Measurements from ENCODE around the gene SEMA6C. TPM values are rescaled to one million over a fixed set of nuclear protein-coding genes. Genes with fewer than 3 reads are reported as not detected.

SEMA6C gene
- total RNA-seq, 1 donor from 2014 or later = 4.3 TPM

DNA sequence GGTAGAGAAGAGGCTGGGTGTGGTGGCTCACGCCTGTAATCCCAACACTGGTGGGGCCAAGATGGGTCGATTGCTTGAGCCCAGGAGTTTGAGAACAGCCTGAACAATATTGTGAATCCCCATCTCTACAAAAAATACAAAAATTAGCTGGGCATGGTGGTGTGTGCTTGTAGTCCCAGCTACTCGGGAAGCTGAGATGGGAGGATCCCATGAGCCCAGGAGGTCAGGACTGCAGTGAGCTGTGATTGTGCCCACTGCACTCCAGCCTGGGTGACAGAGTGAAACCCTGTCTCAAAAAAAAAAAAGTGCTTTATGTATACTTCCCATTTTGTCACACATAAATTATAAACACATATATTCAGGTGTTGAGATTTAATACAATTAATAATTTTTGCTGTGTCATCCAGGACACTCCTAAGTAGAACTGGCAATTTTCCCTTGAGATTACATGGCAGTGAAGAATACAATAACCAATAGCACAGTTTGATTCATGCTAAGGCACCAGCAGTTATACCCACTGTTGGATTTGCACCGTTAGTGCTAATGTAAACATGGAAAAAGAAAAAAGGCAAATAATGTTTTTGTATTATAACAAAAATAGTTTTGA is 60.4 kb downstream of the SEMA6C start:
- Mint-ChIP-seq H3K27ac (no peak overlapping the region), H3K4me3 (no peak overlapping the region), H3K27me3 (ENCODE audit: insufficient read depth) (no peaks in the 10 kb centered on the region), H3K4me1 (ENCODE audit: low read depth) (no peaks in the 10 kb centered on the region), H3K9me3 (no peaks in the 10 kb centered on the region), H3K36me3 (ENCODE audit: low read depth) (no peaks in the 10 kb centered on the region)
- no peak for DNase-seq (ENCODE audit: low spot score)
- intact Hi-C loops (cut with micrococcal nuclease) = no loop called here

Other genes with a start within 250 kb of the SEMA6C start
- gene SETDB1, start 220.3 kb downstream of the SEMA6C start, total RNA-seq = 60.6 and 63.7 TPM in 2 replicates
- gene CERS2, start 171.8 kb downstream of the SEMA6C start, total RNA-seq = 188 and 191 TPM in 2 replicates
- gene ANXA9, start 164.3 kb downstream of the SEMA6C start, total RNA-seq = not detected in 2 replicates
- 12.0 and 13.4 TPM in 2 replicates for gene MINDY1, start 139.7 kb downstream of the SEMA6C start, total RNA-seq
- 15.0 and 15.4 TPM in 2 replicates for gene PRUNE1, start 138.2 kb downstream of the SEMA6C start, total RNA-seq
- gene BNIPL, start 110.0 kb downstream of the SEMA6C start, total RNA-seq = 0.70 and 0.73 TPM in 2 replicates
- 1.6 and 1.7 TPM in 2 replicates for gene C1orf56, start 98.9 kb downstream of the SEMA6C start, total RNA-seq
- gene CDC42SE1, start 87.0 kb downstream of the SEMA6C start, total RNA-seq = 216 and 219 TPM in 2 replicates
- 3.5 and 3.7 TPM in 2 replicates for gene MLLT11, start 86.2 kb downstream of the SEMA6C start, total RNA-seq
- 19.4 and 21.5 TPM in 2 replicates for gene GABPB2, start 75.9 kb downstream of the SEMA6C start, total RNA-seq
- 38.0 and 38.5 TPM in 2 replicates for gene TNFAIP8L2, start 10.0 kb upstream of the SEMA6C start, total RNA-seq
- 4.0 and 5.0 TPM in 2 replicates for gene LYSMD1, start 19.3 kb upstream of the SEMA6C start, total RNA-seq
- 111 and 117 TPM in 2 replicates for gene SCNM1, start 19.5 kb upstream of the SEMA6C start, total RNA-seq
- 2.6 and 2.9 TPM in 2 replicates for gene TMOD4, start 29.4 kb upstream of the SEMA6C start, total RNA-seq
- gene VPS72, start 43.6 kb upstream of the SEMA6C start, total RNA-seq = 90.0 and 96.4 TPM in 2 replicates
- gene PIP5K1A, start 51.9 kb upstream of the SEMA6C start, total RNA-seq = 98.9 and 101 TPM in 2 replicates
- gene PSMD4, start 108.1 kb upstream of the SEMA6C start, total RNA-seq = 276 and 285 TPM in 2 replicates
- gene ZNF687, start 135.7 kb upstream of the SEMA6C start, total RNA-seq = 26.9 and 27.3 TPM in 2 replicates
- 52.4 and 54.7 TPM in 2 replicates for gene PI4KB, start 180.8 kb upstream of the SEMA6C start, total RNA-seq
- 78.1 and 83.4 TPM in 2 replicates for gene RFX5, start 200.6 kb upstream of the SEMA6C start, total RNA-seq
- gene SELENBP1, start 226.1 kb upstream of the SEMA6C start, total RNA-seq = not detected in 2 replicates